HepG2 (cell line): ENCODE data around the gene FAM114A2. TPM values are rescaled to one million over a fixed set of nuclear protein-coding genes. Genes with fewer than 3 reads are reported as not detected.

Source experiments
- HNF1A ChIP-seq, 2 experiments: sonication (generic) in 1 of 2; formaldehyde crosslinking in 1 of 2; IDR thresholded peaks; 2 replicates each; pipeline versions ENCODE4 v1.4.0 to v1.6.1; 2016 to 2020; ENCODE audit warnings: borderline replicate concordance in 1 of 2, low read depth in 1 of 2, mild to moderate bottlenecking in 1 of 2, missing genetic modification reagents in 1 of 2
- KDM3A ChIP-seq: IDR thresholded peaks from 2 replicates; pipeline ENCODE4 v1.6.1; 2018; ENCODE audit warnings: low read depth, missing compliant biosample characterization
- KMT2B ChIP-seq: IDR thresholded peaks from 2 replicates; pipeline ENCODE4 v1.6.1; 2016; ENCODE audit warnings: missing genetic modification reagents, missing compliant biosample characterization
- MAFK ChIP-seq, 2 experiments: IDR thresholded peaks in 1 of 2; conservative IDR thresholded peaks in 1 of 2; 2 replicates each; pipeline ENCODE4 v1.6.1; 2011; ENCODE audit warnings: improper control_type of control experiment in 2 of 2, low read length in 2 of 2
- MXI1 ChIP-seq: IDR thresholded peaks from 3 replicates; pipeline ENCODE4 v1.6.1; 2012; ENCODE audit warnings: low read depth, low read length, inconsistent platforms, borderline replicate concordance
- NFIC ChIP-seq: IDR thresholded peaks from 2 replicates; pipeline ENCODE4 v1.6.1; 2012; ENCODE audit warnings: mild to moderate bottlenecking, low read length, inconsistent platforms
- PAWR ChIP-seq: sonication (generic); formaldehyde crosslinking; IDR thresholded peaks from 2 replicates; pipeline ENCODE4 v1.4.0; 2020; ENCODE audit warnings: missing genetic modification reagents, mild to moderate bottlenecking, borderline replicate concordance
- POLR2AphosphoS5 ChIP-seq: IDR thresholded peaks from 2 replicates; pipeline ENCODE4 v1.6.1; 2012; ENCODE audit warnings: low read depth, low read length
- RBAK ChIP-seq: sonication (generic); formaldehyde crosslinking; IDR thresholded peaks from 2 replicates; pipeline ENCODE4 v1.5.1; 2020; ENCODE audit warnings: mild to moderate bottlenecking, missing genetic modification reagents
- SKI ChIP-seq: fragments of 450-650 bp; IDR thresholded peaks from one replicate; pipeline ENCODE4 v1.6.1; 2018; ENCODE audit warnings: mild to moderate bottlenecking; ENCODE audit not compliant: partially characterized antibody
- SOX6 ChIP-seq, 2 experiments: fragments of 450-650 bp in 1 of 2; sonication (generic) in 1 of 2; formaldehyde crosslinking in 1 of 2; IDR thresholded peaks; 2 replicates each; pipeline versions ENCODE4 v1.4.0 to v1.6.1; 2017 to 2020; ENCODE audit warnings: antibody characterized with exemption in 1 of 2, mild to moderate bottlenecking in 1 of 2, missing genetic modification reagents in 1 of 2
- SRSF4 ChIP-seq: fragments of 200-400 bp; formaldehyde crosslinking; IDR thresholded peaks from one replicate; pipeline ENCODE4 v1.6.1; 2018; ENCODE audit warnings: mild to moderate bottlenecking, low read depth, low read length, moderate library complexity; ENCODE audit not compliant: poor library complexity, severe bottlenecking
- ZFP41 ChIP-seq: sonication (generic); formaldehyde crosslinking; IDR thresholded peaks from 2 replicates; pipeline ENCODE4 v1.4.0; 2020; ENCODE audit warnings: mild to moderate bottlenecking, missing genetic modification reagents, borderline replicate concordance
- ZNF207 ChIP-seq: fragments of 450-650 bp; IDR thresholded peaks from 2 replicates; pipeline ENCODE4 v1.6.1; 2016; ENCODE audit warnings: antibody characterized with exemption, borderline replicate concordance
- ZNF234 ChIP-seq: sonication (generic); formaldehyde crosslinking; conservative IDR thresholded peaks from 2 replicates; pipeline ENCODE4 v1.5.1; 2020; ENCODE audit warnings: mild to moderate bottlenecking, missing genetic modification reagents
- ZNF577 ChIP-seq: sonication (generic); formaldehyde crosslinking; IDR thresholded peaks from 2 replicates; pipeline ENCODE4 v1.4.0; 2020; ENCODE audit warnings: mild to moderate bottlenecking, low read depth, missing genetic modification reagents, borderline replicate concordance
- ZNF660 ChIP-seq: sonication (generic); formaldehyde crosslinking; IDR thresholded peaks from 2 replicates; pipeline ENCODE4 v1.5.1; 2020; ENCODE audit warnings: mild to moderate bottlenecking, low read depth, missing genetic modification reagents, borderline replicate concordance
- ZNF770 ChIP-seq: sonication (generic); formaldehyde crosslinking; IDR thresholded peaks from 2 replicates; pipeline ENCODE4 v1.5.0; 2020; ENCODE audit warnings: mild to moderate bottlenecking, missing genetic modification reagents
- polyA plus RNA-seq, 8 experiments: library from polyadenylated mRNA; depleted of rRNA in 3 of 8; stranded (reverse) in 7 of 8; unstranded in 1 of 8; fragments of >200 nt; fragmentation: Illumina TruSeq in 4 of 8; extraction: Trizol in 4 of 8; gene quantifications; 2 replicates each; pipeline versions ENCODE4 v1.2.1 to v1.2.3, GENCODE V29; 2011 to 2016; ENCODE audit warnings: low read depth in 4 of 8, missing spikeins in 1 of 8, mixed read lengths in 1 of 8; ENCODE audit not compliant: insufficient read depth in 1 of 8
- total RNA-seq, 5 experiments: library from RNA; depleted of rRNA; stranded (reverse); fragments of >200 nt; fragmentation: Illumina TruSeq; extraction: Trizol; gene quantifications; 2 replicates each; pipeline ENCODE4 v1.2.3, GENCODE V29; 2016; ENCODE audit warnings: low read depth in 1 of 5
- TF ChIP-seq, protein P1 (sequence below): sonication (generic); formaldehyde crosslinking; IDR thresholded peaks from 2 replicates; pipeline ENCODE4 v1.4.0; 2020; ENCODE audit warnings: mild to moderate bottlenecking, missing genetic modification reagents
- TF ChIP-seq, protein P2 (sequence below): sonication (generic); formaldehyde crosslinking; IDR thresholded peaks from 2 replicates; pipeline ENCODE4 v1.8.0; 2022; ENCODE audit warnings: missing genetic modification reagents, mild to moderate bottlenecking, inconsistent platforms, borderline replicate concordance

FAM114A2 gene
- total and polyA plus RNA-seq, 2 of the 13 experiments (the other 11 are each of a cell fraction or from before 2014, with no cell fraction given) = 6.9 to 11.4 TPM

GRCh38 chr5:154038707-154039457, at the start of gene FAM114A2, which contains the start of gene MFAP3 (continued):
- no peak for TF ChIP-seq HNF1A (IDR thresholded peaks at IDR 0.05; ENCODE audit: low read depth)
- TF ChIP-seq HNF1A (CRISPR knock-in tag; IDR thresholded peaks at IDR 0.05; ENCODE audit: borderline replicate concordance) = 0 out of 2 replicates have a peak, but pooled peaks have one; percentile 66
- TF ChIP-seq ZFP41 (CRISPR knock-in tag) = peak; percentile 43; the same call in 1 of the 2 replicates
- TF ChIP-seq ZNF577 = no peak; the same call in 1 of the 2 replicates
- no peak for TF ChIP-seq SOX6 (IDR thresholded peaks at IDR 0.05)
- peak; percentile 69 for TF ChIP-seq SOX6 (CRISPR knock-in tag; IDR thresholded peaks at IDR 0.05)
- peak; percentile 48; the same call in 1 of the 2 replicates for TF ChIP-seq ZNF234
- peak; percentile 76; the same call in 1 of the 2 replicates for TF ChIP-seq KDM3A
- no peak for TF ChIP-seq RBAK (CRISPR knock-in tag)
- no peak for TF ChIP-seq NFIC
- TF ChIP-seq SKI = peak; percentile 47
- TF ChIP-seq MXI1 = peak; percentile 81; the same call in 1 of the 3 replicates
- TF ChIP-seq POLR2AphosphoS5 = peak; percentile 97
- TF ChIP-seq PAWR (CRISPR knock-in tag) = 0 out of 2 replicates have a peak, but pooled peaks have one; percentile 30
- no peak for TF ChIP-seq SRSF4
- no peak for TF ChIP-seq ZNF207
- TF ChIP-seq, protein P1, sequence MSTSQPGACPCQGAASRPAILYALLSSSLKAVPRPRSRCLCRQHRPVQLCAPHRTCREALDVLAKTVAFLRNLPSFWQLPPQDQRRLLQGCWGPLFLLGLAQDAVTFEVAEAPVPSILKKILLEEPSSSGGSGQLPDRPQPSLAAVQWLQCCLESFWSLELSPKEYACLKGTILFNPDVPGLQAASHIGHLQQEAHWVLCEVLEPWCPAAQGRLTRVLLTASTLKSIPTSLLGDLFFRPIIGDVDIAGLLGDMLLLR = peak; percentile 66; the same call in 1 of the 2 replicates
- no peak for TF ChIP-seq ZNF660 (CRISPR knock-in tag)
- TF ChIP-seq MAFK (conservative IDR thresholded peaks at IDR 0.05 in 1 of 2, IDR thresholded peaks at IDR 0.05 in 1 of 2; ENCODE audit: low read length in 2 of 2) = no peak
- TF ChIP-seq KMT2B (CRISPR knock-in tag) = peak; percentile 100
- no peak; the same call in 1 of the 2 replicates for TF ChIP-seq ZNF770
- TF ChIP-seq, protein P2, sequence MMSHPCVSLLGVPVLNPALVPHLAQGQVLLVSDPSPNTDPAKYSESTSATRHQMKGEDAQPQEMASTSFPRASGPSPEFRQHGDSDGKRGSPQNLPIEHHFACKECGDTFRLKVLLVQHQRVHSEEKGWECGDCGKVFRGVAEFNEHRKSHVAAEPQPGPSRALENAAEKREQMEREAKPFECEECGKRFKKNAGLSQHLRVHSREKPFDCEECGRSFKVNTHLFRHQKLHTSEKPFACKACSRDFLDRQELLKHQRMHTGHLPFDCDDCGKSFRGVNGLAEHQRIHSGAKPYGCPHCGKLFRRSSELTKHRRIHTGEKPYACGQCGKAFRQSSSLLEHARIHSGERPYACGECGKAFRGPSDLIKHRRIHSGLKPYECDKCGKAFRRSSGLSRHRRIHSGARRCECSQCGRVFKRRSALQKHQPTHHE (CRISPR knock-in tag) = peak; percentile 89; the same call in 1 of the 2 replicates
